Measurements from ENCODE around the gene ADORA2A. TPM values are rescaled to one million over a fixed set of nuclear protein-coding genes. Genes with fewer than 3 reads are reported as not detected.

ADORA2A gene
- polyA plus RNA-seq, 1 donor = 10.9 TPM

DNA sequence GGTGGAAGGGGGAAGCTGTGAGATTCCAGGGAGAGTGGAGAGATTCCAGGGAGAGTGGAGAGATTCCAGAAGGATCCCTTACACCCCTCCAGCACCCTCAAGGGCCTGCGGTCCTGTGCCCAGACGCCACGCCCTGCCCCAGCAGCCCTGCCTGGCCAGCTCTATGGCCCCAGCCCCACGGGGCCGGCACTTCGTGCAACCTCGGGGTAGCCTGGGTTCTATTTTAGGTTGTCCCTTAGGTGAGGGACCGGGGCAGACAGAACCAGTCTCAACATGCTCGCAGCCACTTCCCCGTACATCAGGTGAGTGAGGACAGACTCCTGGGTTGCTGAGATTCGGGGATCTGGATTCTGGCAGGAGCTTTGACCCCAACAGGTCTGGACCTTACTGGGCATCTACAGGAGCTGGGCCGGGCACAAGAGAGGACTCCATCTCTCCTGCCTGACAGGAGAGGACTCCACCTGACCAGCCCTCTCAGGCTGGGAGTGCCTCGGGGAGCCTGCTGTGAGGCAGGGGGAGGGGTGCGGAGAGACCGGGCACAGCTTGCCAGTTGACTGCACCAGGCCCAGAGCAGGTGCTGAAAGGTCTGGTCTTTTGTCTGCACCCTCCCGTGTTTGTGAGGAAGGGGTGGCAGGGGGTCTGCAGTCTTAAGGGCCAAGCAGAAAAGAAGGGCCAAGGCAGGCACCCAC is 8.5 kb upstream of the ADORA2A start:
- Histone ChIP-seq H3K27ac (ENCODE audit: low read length) (no peak overlapping the region), H3K4me3 (ENCODE audit: low read length) (no peak overlapping the region), H3K4me1 (ENCODE audit: control insufficient read depth, insufficient read depth, low read length) (peaks cover 3% of the 10 kb centered on the region), H3K36me3 (ENCODE audit: control insufficient read depth, insufficient read depth, low read length) (peaks cover 39% of the 10 kb centered on the region), H3K27me3 (ENCODE audit: control insufficient read depth, insufficient read depth, low read length) (no peaks in the 10 kb centered on the region), H3K9me3 (ENCODE audit: control insufficient read depth, low read depth, low read length) (no peaks in the 10 kb centered on the region)
- no CpG with 5 or more reads among the region's 16 CpGs for WGBS (ENCODE audit: insufficient coverage, low lambda C conversion rate)
- DNase-seq = no peak

DNA sequence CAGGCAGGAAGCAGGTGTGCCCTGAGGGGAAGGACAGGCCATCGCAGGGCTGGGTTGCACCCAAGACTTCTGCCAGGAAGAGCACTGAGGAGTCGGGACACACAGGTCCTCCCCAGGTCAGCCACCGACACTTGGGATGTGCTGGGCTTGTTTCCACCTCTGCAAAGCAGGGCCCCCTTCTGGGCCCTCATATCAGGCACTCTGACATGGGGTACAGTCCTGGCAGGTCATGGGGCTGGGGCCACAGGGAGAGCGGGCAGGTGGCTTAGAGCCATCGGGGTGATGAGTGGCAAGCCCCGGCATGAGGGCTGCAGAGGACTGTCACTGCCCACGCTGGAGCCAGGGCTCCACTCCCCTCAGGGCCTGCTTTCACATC is 7.9 kb upstream of the ADORA2A start:
- peaks cover 3% of the 10 kb centered on the region for H3K4me1 ChIP-seq (ENCODE audit: control insufficient read depth, insufficient read depth, low read length)
- H3K4me3 ChIP-seq (ENCODE audit: low read length) = no peak overlapping the region
- peaks cover 2% of the 10 kb centered on the region for H3K9me3 ChIP-seq (ENCODE audit: control insufficient read depth, low read depth, low read length)
- peaks cover 3% of the 10 kb centered on the region for H3K27me3 ChIP-seq (ENCODE audit: control insufficient read depth, insufficient read depth, low read length)
- peaks cover 34% of the 10 kb centered on the region for H3K36me3 ChIP-seq (ENCODE audit: control insufficient read depth, insufficient read depth, low read length)
- H3K27ac ChIP-seq (ENCODE audit: low read length) = no peak overlapping the region
- DNase-seq = no peak
- no CpG with 5 or more reads among the region's 7 CpGs for whole genome bisulfite sequencing (ENCODE audit: insufficient coverage, low lambda C conversion rate)

DNA sequence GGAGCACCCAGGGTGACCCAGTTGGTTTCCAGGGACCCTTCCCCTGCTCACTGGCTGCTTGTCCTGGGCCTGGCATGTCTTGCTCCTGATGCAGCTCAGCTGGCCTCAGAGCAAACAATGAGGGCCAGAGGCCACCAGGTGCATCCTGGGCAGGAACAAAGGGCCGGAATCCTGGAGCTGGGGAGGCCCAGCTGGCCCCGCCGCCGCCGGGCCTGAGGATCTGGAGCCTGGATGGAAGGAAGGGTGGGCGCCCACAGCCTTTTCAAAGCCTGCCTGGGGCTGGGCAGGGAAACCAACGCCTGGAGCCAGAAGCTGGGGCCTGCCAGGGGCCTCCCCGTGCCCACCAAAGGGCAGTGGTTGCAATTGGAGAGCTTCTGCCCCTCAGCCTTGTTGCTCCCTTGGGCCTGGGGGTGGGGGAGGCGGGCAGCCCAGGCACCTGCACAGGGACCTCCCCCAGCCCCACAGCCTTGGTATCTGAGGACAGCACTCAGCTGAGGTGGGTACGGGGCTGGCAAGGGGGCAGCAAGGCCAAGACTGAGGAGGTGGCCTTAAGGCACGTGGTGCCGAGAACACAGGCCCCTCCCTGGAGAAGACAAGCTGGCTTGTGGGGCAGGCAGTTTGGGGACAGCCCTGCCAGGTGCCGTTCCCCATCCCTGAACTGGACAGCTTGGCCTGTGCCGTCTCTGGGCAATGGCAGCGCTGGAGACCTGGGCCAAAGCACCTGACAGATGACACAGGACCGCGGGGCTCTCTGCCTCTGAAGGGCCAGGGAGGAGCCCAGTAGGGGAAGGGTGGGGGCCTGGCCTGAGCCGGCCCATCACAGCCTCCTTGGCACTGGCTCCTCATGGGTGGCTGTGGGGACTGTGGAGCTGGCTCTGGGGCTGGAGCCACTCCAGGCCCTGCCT is 7.1 kb upstream of the ADORA2A start:
- no peak overlapping the region for H3K4me3 ChIP-seq (ENCODE audit: low read length)
- H3K27me3 ChIP-seq (ENCODE audit: control insufficient read depth, insufficient read depth, low read length) = peaks cover 11% of the 10 kb centered on the region
- H3K27ac ChIP-seq (ENCODE audit: low read length) = no peak overlapping the region
- peaks cover 7% of the 10 kb centered on the region for H3K9me3 ChIP-seq (ENCODE audit: control insufficient read depth, low read depth, low read length)
- no CpG with 5 or more reads among the region's 18 CpGs for WGBS (ENCODE audit: insufficient coverage, low lambda C conversion rate)
- DNase-seq = no peak
- peaks cover 8% of the 10 kb centered on the region for H3K4me1 ChIP-seq (ENCODE audit: control insufficient read depth, insufficient read depth, low read length)
- peaks cover 25% of the 10 kb centered on the region for H3K36me3 ChIP-seq (ENCODE audit: control insufficient read depth, insufficient read depth, low read length)

DNA sequence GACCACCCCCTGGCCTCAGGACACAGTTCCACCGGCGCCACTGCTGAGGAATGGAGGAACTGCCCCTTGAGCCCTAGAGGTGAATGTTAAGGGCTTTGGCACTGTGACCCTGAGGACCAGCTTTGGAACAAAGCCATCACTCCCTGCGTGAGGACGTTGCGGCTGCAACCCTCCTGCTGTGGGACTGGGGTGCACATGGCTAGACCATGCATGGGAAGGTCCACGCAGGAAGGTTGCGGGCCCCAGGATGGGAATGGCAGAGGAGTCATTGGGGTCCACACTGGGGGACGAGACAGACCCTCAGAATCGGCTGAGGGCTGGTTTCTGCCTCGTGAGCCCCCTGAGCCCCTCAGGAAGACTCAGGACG is 6.4 kb upstream of the ADORA2A start:
- peaks cover 17% of the 10 kb centered on the region for H3K27me3 ChIP-seq (ENCODE audit: control insufficient read depth, insufficient read depth, low read length)
- no peak overlapping the region for H3K27ac ChIP-seq (ENCODE audit: low read length)
- H3K4me3 ChIP-seq (ENCODE audit: low read length) = no peak overlapping the region
- WGBS (ENCODE audit: insufficient coverage, low lambda C conversion rate) = no CpG with 5 or more reads among the region's 11 CpGs
- peaks cover 8% of the 10 kb centered on the region for H3K4me1 ChIP-seq (ENCODE audit: control insufficient read depth, insufficient read depth, low read length)
- peaks cover 7% of the 10 kb centered on the region for H3K9me3 ChIP-seq (ENCODE audit: control insufficient read depth, low read depth, low read length)
- no peak for DNase-seq
- peaks cover 19% of the 10 kb centered on the region for H3K36me3 ChIP-seq (ENCODE audit: control insufficient read depth, insufficient read depth, low read length)

- Histone ChIP-seq H3K4me3 (ENCODE audit: low read length) (no peak overlapping the region), H3K36me3 (ENCODE audit: control insufficient read depth, insufficient read depth, low read length) (peaks cover 14% of the 10 kb centered on the region), H3K9me3 (ENCODE audit: control insufficient read depth, low read depth, low read length) (peaks cover 7% of the 10 kb centered on the region), H3K4me1 (ENCODE audit: control insufficient read depth, insufficient read depth, low read length) (peaks cover 8% of the 10 kb centered on the region), H3K27me3 (ENCODE audit: control insufficient read depth, insufficient read depth, low read length) (peaks cover 21% of the 10 kb centered on the region), H3K27ac (ENCODE audit: low read length) (no peak overlapping the region)
- no peak for DNase-seq
- no CpG with 5 or more reads among the region's 9 CpGs for WGBS (ENCODE audit: insufficient coverage, low lambda C conversion rate)
Measured at GRCh38 chr22:24421428-24421931, 5.9 kb upstream of the ADORA2A start.

DNA sequence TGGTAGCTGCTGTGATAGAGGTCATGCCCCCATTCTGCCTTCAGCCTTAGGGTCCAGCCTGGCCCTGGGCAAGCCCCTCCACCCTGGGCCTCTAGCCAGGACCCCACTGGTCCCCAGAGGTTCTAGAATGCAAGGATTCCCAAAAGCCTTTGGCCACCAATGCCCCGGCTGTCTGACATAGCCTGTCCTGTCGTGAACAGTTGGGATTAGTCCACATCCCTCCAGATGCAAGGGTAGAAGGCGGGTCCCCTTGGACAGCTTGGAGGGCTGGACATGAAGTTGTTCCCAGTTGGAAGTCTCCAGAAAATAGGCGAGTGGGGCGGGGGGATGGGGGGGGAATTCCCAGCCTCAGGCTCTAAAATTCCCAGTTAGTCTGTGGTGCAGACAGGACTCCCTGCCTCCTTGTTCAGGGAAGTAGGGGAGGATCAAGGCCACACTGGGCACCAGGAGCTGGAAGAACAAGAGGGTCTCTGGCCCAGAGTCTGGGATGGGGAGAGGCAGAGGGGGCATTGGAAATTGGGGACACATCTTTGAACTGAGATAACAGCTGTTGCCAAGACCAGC is 5.2 kb upstream of the ADORA2A start:
- Histone ChIP-seq H3K27ac (ENCODE audit: low read length) (no peak overlapping the region), H3K36me3 (ENCODE audit: control insufficient read depth, insufficient read depth, low read length) (peaks cover 8% of the 10 kb centered on the region), H3K9me3 (ENCODE audit: control insufficient read depth, low read depth, low read length) (peaks cover 7% of the 10 kb centered on the region), H3K4me3 (ENCODE audit: low read length) (no peak overlapping the region), H3K4me1 (ENCODE audit: control insufficient read depth, insufficient read depth, low read length) (peaks cover 8% of the 10 kb centered on the region), H3K27me3 (ENCODE audit: control insufficient read depth, insufficient read depth, low read length) (peaks cover 23% of the 10 kb centered on the region)
- no peak for DNase-seq
- no CpG with 5 or more reads among the region's 5 CpGs for WGBS (ENCODE audit: insufficient coverage, low lambda C conversion rate)

DNA sequence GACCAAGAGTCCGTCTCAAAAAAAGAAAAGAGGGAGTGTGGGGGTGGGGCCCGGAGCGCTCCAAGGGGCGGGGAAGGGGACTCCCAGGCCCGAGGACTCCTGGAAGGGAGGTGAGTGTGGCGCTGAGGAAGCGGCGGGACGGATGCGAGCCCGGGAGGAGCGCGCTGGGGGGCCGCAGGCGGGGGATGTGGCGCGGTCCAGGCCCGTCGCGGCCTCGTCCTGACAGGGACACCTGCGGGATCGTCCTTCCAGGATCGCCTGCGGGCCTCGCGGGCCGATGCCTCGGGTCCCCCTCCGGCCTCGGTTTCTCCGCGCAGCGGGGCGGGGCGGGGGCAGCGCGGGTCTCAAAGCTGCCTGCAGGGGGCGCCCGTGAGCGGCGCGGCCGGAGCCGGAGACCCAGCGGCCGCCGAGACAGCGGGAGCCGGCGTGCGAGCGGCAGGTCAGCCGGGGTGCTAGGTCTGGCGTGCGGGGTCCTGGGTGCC is 3.8 kb upstream of the ADORA2A start:
- DNase-seq = no peak
- Histone ChIP-seq H3K4me3 (ENCODE audit: low read length) (peak overlapping the region; percentile 38), H3K36me3 (ENCODE audit: control insufficient read depth, insufficient read depth, low read length) (no peaks in the 10 kb centered on the region), H3K9me3 (ENCODE audit: control insufficient read depth, low read depth, low read length) (peaks cover 7% of the 10 kb centered on the region), H3K27me3 (ENCODE audit: control insufficient read depth, insufficient read depth, low read length) (peaks cover 23% of the 10 kb centered on the region), H3K27ac (ENCODE audit: low read length) (no peak overlapping the region), H3K4me1 (ENCODE audit: control insufficient read depth, insufficient read depth, low read length) (peaks cover 8% of the 10 kb centered on the region)
- WGBS (ENCODE audit: insufficient coverage, low lambda C conversion rate) = no CpG with 5 or more reads among the region's 56 CpGs

DNA sequence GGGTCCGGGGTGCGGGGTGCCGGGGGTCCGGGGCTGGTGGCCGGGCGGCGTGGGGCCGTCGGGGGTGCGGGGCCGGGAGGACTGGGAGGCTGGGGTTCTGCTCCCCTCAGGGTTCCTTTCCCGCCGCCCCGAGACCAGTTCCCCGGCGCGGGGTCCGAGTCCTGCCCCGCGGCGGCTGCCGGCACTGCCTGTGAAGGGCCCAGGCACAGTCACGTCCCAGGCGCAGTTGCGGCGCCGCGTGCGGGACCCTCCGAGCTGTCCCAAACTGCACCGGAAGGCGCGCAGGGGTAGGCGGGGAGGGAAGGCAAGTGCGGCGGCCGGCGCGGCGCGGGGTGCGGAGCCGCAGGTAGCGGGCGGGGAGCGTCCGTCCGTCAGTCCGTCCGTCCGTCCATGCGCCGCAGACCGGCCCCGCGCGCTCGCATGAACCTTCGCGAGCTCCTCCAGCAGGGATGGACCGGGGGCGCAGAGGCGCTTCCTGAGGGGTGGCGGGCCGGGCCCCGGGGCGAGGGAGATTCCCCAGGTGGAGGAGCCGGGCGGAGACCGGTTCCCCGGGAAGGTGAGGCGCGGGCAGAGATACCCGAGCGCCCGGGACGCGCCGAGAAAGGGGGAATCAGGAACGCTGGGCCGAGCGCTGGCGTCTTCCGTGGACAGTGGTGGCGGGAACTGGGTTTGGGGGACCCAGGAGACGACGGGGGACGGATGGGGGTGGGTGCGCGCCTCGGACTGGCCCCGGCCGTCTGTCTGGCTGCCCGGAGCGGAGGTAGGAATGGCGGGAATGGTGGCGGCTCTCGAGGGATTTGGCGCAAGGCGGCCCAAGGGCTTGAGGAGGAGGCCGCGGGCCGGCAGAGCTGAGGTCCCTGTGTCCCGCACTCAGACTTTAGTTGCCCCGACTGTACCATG is 3.1 kb upstream of the ADORA2A start:
- no CpG with 5 or more reads among the region's 105 CpGs for WGBS (ENCODE audit: insufficient coverage, low lambda C conversion rate)
- Histone ChIP-seq H3K4me3 (ENCODE audit: low read length) (peak overlapping the region; percentile 38), H3K4me1 (ENCODE audit: control insufficient read depth, insufficient read depth, low read length) (peaks cover 10% of the 10 kb centered on the region), H3K36me3 (ENCODE audit: control insufficient read depth, insufficient read depth, low read length) (no peaks in the 10 kb centered on the region), H3K27me3 (ENCODE audit: control insufficient read depth, insufficient read depth, low read length) (peaks cover 23% of the 10 kb centered on the region), H3K9me3 (ENCODE audit: control insufficient read depth, low read depth, low read length) (peaks cover 7% of the 10 kb centered on the region), H3K27ac (ENCODE audit: low read length) (no peak overlapping the region)
- peak in 1 of 2 donors; percentile 48 for DNase-seq

DNA sequence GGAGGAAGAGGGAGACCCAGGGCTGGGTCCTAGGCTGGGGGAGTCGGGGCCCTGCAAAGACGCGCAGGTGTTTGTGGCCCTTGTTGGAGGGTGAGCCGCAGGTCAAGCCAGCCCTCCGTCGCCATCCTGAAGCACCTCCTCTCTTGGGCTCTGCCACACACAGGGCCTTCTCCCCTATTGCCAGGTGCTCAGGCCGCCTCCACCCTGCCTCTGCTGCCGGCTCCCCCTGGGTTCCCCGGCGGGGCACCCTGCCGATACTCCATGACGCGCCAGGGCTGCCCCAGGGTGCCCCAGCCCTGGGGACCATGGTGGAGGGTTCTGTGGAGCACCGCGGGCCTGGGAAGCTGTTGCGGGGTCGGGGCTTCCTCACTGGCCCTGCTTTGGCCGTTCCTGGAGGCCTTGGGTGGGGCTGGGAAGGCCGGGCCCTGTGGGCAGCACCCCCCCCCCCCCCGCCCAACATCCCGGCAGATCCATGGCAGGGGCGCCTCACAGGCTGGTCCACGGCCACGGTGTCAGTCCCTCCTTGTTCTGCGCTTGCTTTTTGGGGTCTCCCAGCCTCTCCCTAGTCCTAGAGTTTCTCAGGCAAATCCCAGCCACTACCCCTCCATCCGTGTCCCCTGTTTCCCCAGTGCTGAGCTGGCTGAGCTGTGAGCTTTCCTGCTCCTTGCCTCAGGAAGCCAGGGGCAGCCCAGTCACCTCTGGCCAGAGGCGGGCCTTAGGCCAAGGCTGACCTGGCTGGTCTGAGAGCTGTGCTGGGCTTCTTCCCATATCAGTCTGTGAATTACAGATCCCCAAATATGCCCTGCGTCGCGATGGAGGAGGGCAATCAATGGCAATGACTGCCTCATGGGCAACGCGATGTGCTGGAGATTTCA is 2.3 kb upstream of the ADORA2A start:
- H3K27ac ChIP-seq (ENCODE audit: low read length) = no peak overlapping the region
- no peaks in the 10 kb centered on the region for H3K36me3 ChIP-seq (ENCODE audit: control insufficient read depth, insufficient read depth, low read length)
- no peak for DNase-seq
- H3K4me1 ChIP-seq (ENCODE audit: control insufficient read depth, insufficient read depth, low read length) = peaks cover 18% of the 10 kb centered on the region
- H3K9me3 ChIP-seq (ENCODE audit: control insufficient read depth, low read depth, low read length) = peaks cover 7% of the 10 kb centered on the region
- peaks cover 23% of the 10 kb centered on the region for H3K27me3 ChIP-seq (ENCODE audit: control insufficient read depth, insufficient read depth, low read length)
- WGBS (ENCODE audit: insufficient coverage, low lambda C conversion rate) = no CpG with 5 or more reads among the region's 32 CpGs
- H3K4me3 ChIP-seq (ENCODE audit: low read length) = peak overlapping the region; percentile 38

Measured in large intestine (tissue), 3 donors.